Activated naive CD8-positive, alpha-beta T cell treated with anti-CD3 and anti-CD28 coated beads, Interleukin-2, amount 50 U/mL, for 24 hours (primary cell): ENCODE measurements around the gene CPPED1.

Experiments
- ATAC-seq: fragments of 150-1000 bp; cut with Tn5 transposase; one replicate; pipeline ENCODE4 v1.10.0; 2021
- DNase-seq: peaks from one replicate; pipeline ENCODE4 v3.0.0; 2021
- H3K27ac Mint-ChIP-seq: one replicate; pipeline ENCODE4 v1.8.0; 2021; ENCODE audit warnings: mild to moderate bottlenecking, mixed read lengths
- H3K27me3 Mint-ChIP-seq: one replicate; pipeline ENCODE4 v1.8.0; 2021; ENCODE audit warnings: mixed read lengths
- H3K36me3 Mint-ChIP-seq: one replicate; pipeline ENCODE4 v1.8.0; 2021; ENCODE audit warnings: low read depth, mixed read lengths
- H3K4me1 Mint-ChIP-seq: one replicate; pipeline ENCODE4 v1.8.0; 2021; ENCODE audit warnings: mixed read lengths
- H3K4me3 Mint-ChIP-seq: one replicate; pipeline ENCODE4 v1.8.0; 2021; ENCODE audit warnings: mild to moderate bottlenecking, moderate library complexity, mixed read lengths
- H3K9me3 Mint-ChIP-seq: one replicate; pipeline ENCODE4 v1.8.0; 2021; ENCODE audit warnings: mixed read lengths

Gene CPPED1

DNA sequence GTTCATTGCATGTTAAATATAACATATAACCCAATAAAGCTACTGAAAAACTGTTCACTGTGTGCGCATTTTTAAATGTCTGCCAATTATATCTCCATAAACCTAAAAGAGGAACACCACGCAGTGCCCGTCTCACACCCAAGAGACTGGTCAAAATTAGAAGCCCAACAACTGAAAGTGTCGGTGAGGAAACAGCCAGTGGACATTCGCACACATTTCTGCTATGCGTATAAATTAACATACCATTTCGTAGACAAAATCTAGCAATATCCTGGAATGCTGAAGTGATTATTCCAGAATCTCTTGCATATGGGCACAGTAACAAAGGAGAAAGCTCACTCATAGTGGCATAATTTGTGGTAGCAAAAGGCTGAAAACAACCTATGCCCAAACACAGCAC lies 55.9 kb downstream of the CPPED1 start:
- H3K4me3 Mint-ChIP-seq: no peak overlapping the region
- H3K36me3 Mint-ChIP-seq: peaks cover 19% of the 10 kb centered on the region
- DNase-seq: no peak
- no peaks in the 10 kb centered on the region for H3K27me3 Mint-ChIP-seq
- H3K27ac Mint-ChIP-seq: no peak overlapping the region
- no peak for ATAC-seq
- H3K9me3 Mint-ChIP-seq: peaks cover 21% of the 10 kb centered on the region
- H3K4me1 Mint-ChIP-seq: peaks cover 29% of the 10 kb centered on the region

DNA sequence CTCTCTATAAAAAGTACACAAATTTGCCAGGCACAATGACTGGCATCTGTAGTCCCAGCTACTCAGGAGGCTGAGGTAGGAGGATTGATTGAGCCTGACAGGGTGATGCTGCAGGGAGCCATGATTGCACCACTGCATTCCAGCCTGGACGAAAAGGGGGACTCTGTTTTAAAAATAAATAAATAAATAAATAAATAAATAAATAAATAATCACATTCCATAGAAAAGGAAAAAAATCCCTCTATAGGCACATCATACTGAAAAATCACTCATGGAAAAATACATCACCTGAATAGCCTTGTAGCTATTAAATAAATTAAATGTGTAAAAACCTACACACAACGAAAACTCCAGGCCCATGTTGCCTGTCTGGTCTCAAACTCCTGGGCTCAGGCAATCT lies 56.4 kb downstream of the CPPED1 start:
- ATAC-seq (no peak), DNase-seq (no peak)
- Mint-ChIP-seq H3K9me3 (peaks cover 21% of the 10 kb centered on the region), H3K4me1 (peaks cover 29% of the 10 kb centered on the region), H3K27ac (no peak overlapping the region), H3K36me3 (peaks cover 19% of the 10 kb centered on the region), H3K27me3 (no peaks in the 10 kb centered on the region), H3K4me3 (no peak overlapping the region)

DNA sequence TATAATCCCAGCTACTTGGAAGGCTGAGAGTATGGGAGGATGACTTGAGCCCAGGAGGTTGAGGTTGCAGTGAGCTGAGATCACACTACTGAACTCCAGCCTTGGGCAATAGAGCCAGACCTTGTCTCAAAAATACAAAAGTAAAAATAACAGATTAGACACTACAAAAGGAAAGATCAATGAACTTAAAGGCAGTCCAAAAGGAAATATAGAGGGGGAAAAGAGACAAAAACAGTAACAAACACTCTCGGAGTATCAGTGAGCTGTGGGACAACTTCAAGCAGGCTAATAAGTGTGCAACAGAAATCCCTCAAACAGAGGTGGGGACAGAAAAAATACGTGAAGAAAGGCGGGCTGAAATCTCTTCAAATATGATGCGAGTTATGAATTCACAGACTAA lies 58.8 kb downstream of the CPPED1 start:
- no peaks in the 10 kb centered on the region for H3K27me3 Mint-ChIP-seq
- no peak overlapping the region for H3K27ac Mint-ChIP-seq
- H3K36me3 Mint-ChIP-seq: peaks cover 18% of the 10 kb centered on the region
- peaks cover 7% of the 10 kb centered on the region for H3K4me1 Mint-ChIP-seq
- DNase-seq: no peak
- H3K9me3 Mint-ChIP-seq: peaks cover 22% of the 10 kb centered on the region
- ATAC-seq: no peak
- H3K4me3 Mint-ChIP-seq: no peak overlapping the region

- Mint-ChIP-seq H3K36me3 (peaks cover 23% of the 10 kb centered on the region), H3K27me3 (no peaks in the 10 kb centered on the region), H3K4me3 (no peak overlapping the region), H3K27ac (no peak overlapping the region), H3K4me1 (no peaks in the 10 kb centered on the region), H3K9me3 (peaks cover 26% of the 10 kb centered on the region)
- ATAC-seq: no peak
- DNase-seq: no peak
Observed at GRCh38 chr16:12742741-12743140, 60.9 kb downstream of the CPPED1 start.

DNA sequence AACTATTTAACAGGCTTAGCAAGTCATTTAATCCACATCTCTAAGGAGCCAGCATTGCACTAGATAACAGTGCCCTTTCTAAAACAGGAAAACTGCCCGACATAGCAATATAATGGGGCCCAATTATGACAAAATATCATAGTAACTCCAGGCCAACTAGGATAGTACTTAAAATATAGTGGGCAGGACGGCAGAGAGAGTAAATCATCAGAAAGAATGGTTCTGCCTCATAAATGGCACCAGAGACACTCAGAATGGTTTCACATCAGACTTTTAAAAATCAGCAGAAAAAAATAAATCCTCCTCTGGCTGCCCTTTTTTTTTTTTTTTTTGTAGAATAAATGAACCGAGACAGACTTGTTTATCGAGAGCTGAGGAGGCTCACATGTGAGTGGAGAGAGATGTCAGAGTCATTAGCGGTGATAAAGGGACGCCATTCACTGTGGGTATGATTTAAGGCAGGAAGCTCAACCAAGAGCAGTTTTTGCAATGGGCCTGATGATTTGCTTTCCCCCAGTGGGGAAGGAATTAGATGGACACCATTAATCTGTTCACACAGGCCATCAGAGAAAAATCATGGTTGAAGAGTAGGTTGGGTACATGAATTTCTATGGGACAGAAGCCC lies 62.6 kb downstream of the CPPED1 start:
- Mint-ChIP-seq H3K4me1 (no peaks in the 10 kb centered on the region), H3K27me3 (no peaks in the 10 kb centered on the region), H3K36me3 (peaks cover 23% of the 10 kb centered on the region), H3K4me3 (no peak overlapping the region), H3K9me3 (peaks cover 26% of the 10 kb centered on the region), H3K27ac (no peak overlapping the region)
- ATAC-seq: no peak
- no peak for DNase-seq

- Mint-ChIP-seq H3K4me3 (no peak overlapping the region), H3K4me1 (no peaks in the 10 kb centered on the region), H3K9me3 (peaks cover 18% of the 10 kb centered on the region), H3K27me3 (no peaks in the 10 kb centered on the region), H3K27ac (no peak overlapping the region), H3K36me3 (peaks cover 18% of the 10 kb centered on the region)
- DNase-seq: no peak
- no peak for ATAC-seq
Observed at GRCh38 chr16:12739738-12740137, 63.9 kb downstream of the CPPED1 start.

GRCh38 chr16:12737563-12737962 lies 66.1 kb downstream of the CPPED1 start:
- Mint-ChIP-seq H3K27ac (no peak overlapping the region), H3K36me3 (peaks cover 24% of the 10 kb centered on the region), H3K9me3 (peaks cover 21% of the 10 kb centered on the region), H3K27me3 (no peaks in the 10 kb centered on the region), H3K4me1 (no peaks in the 10 kb centered on the region), H3K4me3 (no peak overlapping the region)
- DNase-seq (no peak), ATAC-seq (no peak)

DNA sequence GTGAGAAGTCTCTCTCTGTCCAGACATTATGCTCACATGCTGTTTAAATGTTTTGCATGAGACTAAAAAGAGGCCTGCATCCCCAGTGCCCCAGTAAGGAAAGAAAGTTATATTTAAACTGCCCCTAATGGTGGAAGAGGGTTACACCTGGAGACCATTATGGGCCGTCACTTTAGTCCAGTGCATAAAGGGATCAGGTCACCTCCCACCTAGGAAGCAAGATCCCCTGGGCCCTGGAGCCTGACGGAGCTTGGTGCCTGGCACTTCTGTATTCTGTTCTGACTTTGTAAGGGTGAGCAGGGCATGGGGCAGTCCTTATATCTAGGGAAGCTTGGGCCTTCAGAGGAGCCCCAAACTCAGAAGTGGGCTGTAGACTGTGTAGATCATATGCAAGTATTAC lies 67.9 kb downstream of the CPPED1 start:
- DNase-seq (no peak), ATAC-seq (no peak)
- H3K36me3 Mint-ChIP-seq: peaks cover 31% of the 10 kb centered on the region
- no peak overlapping the region for H3K27ac Mint-ChIP-seq
- H3K4me1 Mint-ChIP-seq: no peaks in the 10 kb centered on the region
- no peaks in the 10 kb centered on the region for H3K27me3 Mint-ChIP-seq
- H3K4me3 Mint-ChIP-seq: no peak overlapping the region
- H3K9me3 Mint-ChIP-seq: peaks cover 32% of the 10 kb centered on the region

DNA sequence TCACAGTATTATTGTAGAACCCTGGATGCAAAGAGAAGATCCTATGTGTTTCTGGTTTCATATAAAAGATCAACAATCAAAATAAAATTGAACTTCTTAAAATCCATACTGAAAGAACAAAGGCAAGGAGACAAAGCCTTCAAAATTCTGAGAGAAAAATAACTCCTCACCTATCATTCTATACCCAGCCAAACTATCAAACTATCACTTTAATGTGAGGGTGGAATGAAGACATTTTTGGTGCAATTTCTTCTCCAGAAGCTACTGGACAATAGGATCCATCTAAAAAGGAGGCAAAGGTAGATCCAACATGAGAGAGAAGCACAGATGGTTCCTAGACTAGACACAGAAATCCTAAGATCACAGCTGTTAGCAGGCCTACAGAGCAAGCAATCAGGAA lies 71.1 kb downstream of the CPPED1 start:
- Mint-ChIP-seq H3K9me3 (peaks cover 27% of the 10 kb centered on the region), H3K27me3 (no peaks in the 10 kb centered on the region), H3K4me3 (no peak overlapping the region), H3K4me1 (no peaks in the 10 kb centered on the region), H3K36me3 (peaks cover 31% of the 10 kb centered on the region), H3K27ac (no peak overlapping the region)
- ATAC-seq: no peak
- DNase-seq: no peak

GRCh38 chr16:12729448-12729847 lies 74.2 kb downstream of the CPPED1 start:
- H3K27me3 Mint-ChIP-seq: no peaks in the 10 kb centered on the region
- DNase-seq (no peak), ATAC-seq (no peak)
- peaks cover 26% of the 10 kb centered on the region for H3K36me3 Mint-ChIP-seq
- no peak overlapping the region for H3K27ac Mint-ChIP-seq
- peaks cover 21% of the 10 kb centered on the region for H3K9me3 Mint-ChIP-seq
- no peaks in the 10 kb centered on the region for H3K4me1 Mint-ChIP-seq
- H3K4me3 Mint-ChIP-seq: no peak overlapping the region

GRCh38 chr16:12728469-12728868 lies 75.2 kb downstream of the CPPED1 start:
- DNase-seq: no peak
- H3K27me3 Mint-ChIP-seq: no peaks in the 10 kb centered on the region
- no peak overlapping the region for H3K27ac Mint-ChIP-seq
- peaks cover 23% of the 10 kb centered on the region for H3K36me3 Mint-ChIP-seq
- no peak overlapping the region for H3K4me3 Mint-ChIP-seq
- H3K4me1 Mint-ChIP-seq: no peaks in the 10 kb centered on the region
- no peak for ATAC-seq
- peaks cover 17% of the 10 kb centered on the region for H3K9me3 Mint-ChIP-seq

DNA sequence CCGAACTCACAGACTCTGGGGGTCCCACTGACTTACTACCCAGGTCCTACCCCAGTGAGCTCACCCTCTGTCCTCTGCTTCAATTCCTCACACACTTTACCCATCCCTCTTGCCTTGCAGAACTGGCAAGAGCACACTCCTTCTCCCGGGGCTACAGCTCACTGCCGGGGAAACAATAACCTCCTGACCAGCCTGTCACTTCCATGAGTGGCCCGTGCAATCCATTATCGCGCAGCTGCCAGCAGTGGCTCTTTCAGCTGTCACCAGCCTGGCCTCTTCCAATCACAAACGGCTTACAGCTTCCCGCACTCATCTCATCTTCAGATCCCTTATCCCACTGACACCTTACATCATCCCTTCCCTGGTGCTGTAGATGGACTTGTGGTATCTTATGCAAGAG lies 79.5 kb downstream of the CPPED1 start:
- H3K9me3 Mint-ChIP-seq: no peaks in the 10 kb centered on the region
- H3K4me1 Mint-ChIP-seq: no peaks in the 10 kb centered on the region
- H3K36me3 Mint-ChIP-seq: peaks cover 5% of the 10 kb centered on the region
- DNase-seq: no peak
- H3K27me3 Mint-ChIP-seq: no peaks in the 10 kb centered on the region
- H3K27ac Mint-ChIP-seq: no peak overlapping the region
- H3K4me3 Mint-ChIP-seq: no peak overlapping the region
- ATAC-seq: no peak

- Mint-ChIP-seq H3K27me3 (no peaks in the 10 kb centered on the region), H3K4me3 (no peak overlapping the region), H3K36me3 (peaks cover 6% of the 10 kb centered on the region), H3K27ac (no peak overlapping the region), H3K9me3 (no peaks in the 10 kb centered on the region), H3K4me1 (no peaks in the 10 kb centered on the region)
- DNase-seq: no peak
- no peak for ATAC-seq
Observed at GRCh38 chr16:12723681-12724080, 80.0 kb downstream of the CPPED1 start.

DNA sequence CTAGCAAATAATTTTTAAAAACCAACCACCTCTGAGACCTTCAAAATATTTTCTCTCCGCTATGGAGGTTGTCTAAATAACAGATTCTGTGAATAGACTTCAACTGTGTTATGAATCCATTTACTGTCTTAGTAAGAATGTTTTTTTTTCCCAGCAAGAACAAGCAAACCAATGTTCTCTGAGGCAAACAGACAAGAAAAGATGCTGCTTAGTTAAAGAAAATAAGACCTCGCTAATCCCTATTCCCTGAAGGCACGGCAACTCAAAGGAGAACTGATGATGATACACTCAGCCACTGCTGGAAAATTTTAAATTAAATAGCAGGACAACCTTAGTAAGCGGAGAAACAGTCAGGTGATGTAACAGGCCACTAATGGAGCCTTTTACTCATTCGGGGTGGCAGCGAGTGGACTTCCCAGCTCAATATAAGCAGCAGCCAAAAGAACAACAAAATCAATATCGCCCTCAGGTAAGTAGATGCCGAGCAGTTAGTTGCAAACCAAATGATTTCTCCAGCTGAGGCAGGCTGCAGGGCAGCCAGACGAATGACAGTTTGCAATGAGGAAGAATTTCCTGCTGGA lies 81.8 kb downstream of the CPPED1 start:
- Mint-ChIP-seq H3K27me3 (no peaks in the 10 kb centered on the region), H3K36me3 (peaks cover 7% of the 10 kb centered on the region), H3K27ac (no peak overlapping the region), H3K4me1 (no peaks in the 10 kb centered on the region), H3K9me3 (no peaks in the 10 kb centered on the region), H3K4me3 (no peak overlapping the region)
- ATAC-seq (no peak), DNase-seq (no peak)

GRCh38 chr16:12719972-12720371 lies 83.7 kb downstream of the CPPED1 start:
- Mint-ChIP-seq H3K36me3 (peaks cover 10% of the 10 kb centered on the region), H3K9me3 (no peaks in the 10 kb centered on the region), H3K27me3 (no peaks in the 10 kb centered on the region), H3K4me1 (no peaks in the 10 kb centered on the region), H3K4me3 (no peak overlapping the region), H3K27ac (no peak overlapping the region)
- no peak for ATAC-seq
- no peak for DNase-seq

DNA sequence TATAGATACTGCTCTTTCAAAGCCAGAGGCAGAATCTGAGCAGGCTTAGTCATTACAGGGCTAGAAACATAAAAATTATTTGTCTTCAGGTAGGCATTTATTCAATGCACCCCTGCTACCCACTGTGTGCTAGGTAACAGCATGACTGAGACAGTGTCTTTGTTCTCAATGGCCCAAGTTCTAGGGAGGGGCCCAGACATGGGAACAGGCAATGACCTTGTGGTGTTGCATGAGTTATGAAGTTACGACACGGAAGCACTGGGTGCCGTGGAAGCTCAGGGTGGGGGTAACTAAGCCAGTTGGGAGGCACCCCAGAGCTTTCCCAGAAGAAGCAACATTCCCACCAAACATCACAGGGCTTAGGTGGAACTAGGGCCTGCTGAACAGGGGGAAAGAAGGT lies 87.0 kb downstream of the CPPED1 start:
- H3K4me1 Mint-ChIP-seq: no peaks in the 10 kb centered on the region
- peaks cover 9% of the 10 kb centered on the region for H3K9me3 Mint-ChIP-seq
- H3K27me3 Mint-ChIP-seq: no peaks in the 10 kb centered on the region
- DNase-seq (no peak), ATAC-seq (no peak)
- peaks cover 11% of the 10 kb centered on the region for H3K36me3 Mint-ChIP-seq
- H3K4me3 Mint-ChIP-seq: no peak overlapping the region
- H3K27ac Mint-ChIP-seq: no peak overlapping the region
